ENCODE measurements around the gene USP35.

Gene USP35

GRCh38 chr11:78237293-78238046 is 48.8 kb downstream of the USP35 start:
- no peak for DNase-seq (ENCODE audit: low read depth)

- no peak for DNase-seq (ENCODE audit: low read depth)
These were observed 51.1 kb downstream of the USP35 start for GRCh38 chr11:78239781-78240180.

GRCh38 chr11:78241475-78241874 is 52.8 kb downstream of the USP35 start:
- no peak for DNase-seq (ENCODE audit: low read depth)

GRCh38 chr11:78244080-78244479 is 55.4 kb downstream of the USP35 start:
- DNase-seq (ENCODE audit: low read depth), result no peak

- no peak for DNase-seq (ENCODE audit: low read depth)
These were observed 56.0 kb downstream of the USP35 start for GRCh38 chr11:78244546-78245255.

- DNase-seq (ENCODE audit: low read depth), result no peak
These were observed 59.5 kb downstream of the USP35 start for GRCh38 chr11:78248191-78248590.

GRCh38 chr11:78248903-78249302 is 60.2 kb downstream of the USP35 start:
- no peak for DNase-seq (ENCODE audit: low read depth)

- DNase-seq (ENCODE audit: low read depth), result no peak
These were observed 61.4 kb downstream of the USP35 start for GRCh38 chr11:78250099-78250498.

- DNase-seq (ENCODE audit: low read depth), result no peak
These were observed 62.5 kb downstream of the USP35 start for GRCh38 chr11:78251083-78251775.

- no peak for DNase-seq (ENCODE audit: low read depth)
These were observed 65.1 kb downstream of the USP35 start for GRCh38 chr11:78253797-78254196.

- DNase-seq (ENCODE audit: low read depth), result no peak
These were observed 65.5 kb downstream of the USP35 start for GRCh38 chr11:78254268-78254667.

GRCh38 chr11:78255919-78256318 is 67.2 kb downstream of the USP35 start:
- no peak for DNase-seq (ENCODE audit: low read depth)

GRCh38 chr11:78256962-78257361 is 68.2 kb downstream of the USP35 start:
- no peak for DNase-seq (ENCODE audit: low read depth)

GRCh38 chr11:78257654-78258053 is 68.9 kb downstream of the USP35 start:
- DNase-seq (ENCODE audit: low read depth), result no peak

- DNase-seq (ENCODE audit: low read depth), result no peak
These were observed 71.2 kb downstream of the USP35 start for GRCh38 chr11:78259777-78260487.

GRCh38 chr11:78261367-78261766 is 72.6 kb downstream of the USP35 start:
- DNase-seq (ENCODE audit: low read depth), result no peak

- DNase-seq (ENCODE audit: low read depth), result no peak
These were observed 73.1 kb downstream of the USP35 start for GRCh38 chr11:78261828-78262227.

GRCh38 chr11:78262238-78262637 is 73.5 kb downstream of the USP35 start:
- DNase-seq (ENCODE audit: low read depth), result no peak

GRCh38 chr11:78262691-78263090 is 74.0 kb downstream of the USP35 start:
- no peak for DNase-seq (ENCODE audit: low read depth)

All from activated T-cell treated with anti-CD3 and anti-CD28 coated beads for 1 hour (primary cell).